GM19238 (cell line): ENCODE data around the gene BCL3.
"Not testable (repeated sequence)": the region's sequence is repeated elsewhere in the genome, so short reads cannot be mapped to it uniquely, and the experiment has no call there.

ENCODE experiments used
- DNase-seq: peaks from one replicate; pipeline ENCODE4 v3.0.0; 2011; ENCODE audit warnings: low spot score; ENCODE audit not compliant: insufficient read length

The BCL3 gene, protein sequence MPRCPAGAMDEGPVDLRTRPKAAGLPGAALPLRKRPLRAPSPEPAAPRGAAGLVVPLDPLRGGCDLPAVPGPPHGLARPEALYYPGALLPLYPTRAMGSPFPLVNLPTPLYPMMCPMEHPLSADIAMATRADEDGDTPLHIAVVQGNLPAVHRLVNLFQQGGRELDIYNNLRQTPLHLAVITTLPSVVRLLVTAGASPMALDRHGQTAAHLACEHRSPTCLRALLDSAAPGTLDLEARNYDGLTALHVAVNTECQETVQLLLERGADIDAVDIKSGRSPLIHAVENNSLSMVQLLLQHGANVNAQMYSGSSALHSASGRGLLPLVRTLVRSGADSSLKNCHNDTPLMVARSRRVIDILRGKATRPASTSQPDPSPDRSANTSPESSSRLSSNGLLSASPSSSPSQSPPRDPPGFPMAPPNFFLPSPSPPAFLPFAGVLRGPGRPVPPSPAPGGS

DNA sequence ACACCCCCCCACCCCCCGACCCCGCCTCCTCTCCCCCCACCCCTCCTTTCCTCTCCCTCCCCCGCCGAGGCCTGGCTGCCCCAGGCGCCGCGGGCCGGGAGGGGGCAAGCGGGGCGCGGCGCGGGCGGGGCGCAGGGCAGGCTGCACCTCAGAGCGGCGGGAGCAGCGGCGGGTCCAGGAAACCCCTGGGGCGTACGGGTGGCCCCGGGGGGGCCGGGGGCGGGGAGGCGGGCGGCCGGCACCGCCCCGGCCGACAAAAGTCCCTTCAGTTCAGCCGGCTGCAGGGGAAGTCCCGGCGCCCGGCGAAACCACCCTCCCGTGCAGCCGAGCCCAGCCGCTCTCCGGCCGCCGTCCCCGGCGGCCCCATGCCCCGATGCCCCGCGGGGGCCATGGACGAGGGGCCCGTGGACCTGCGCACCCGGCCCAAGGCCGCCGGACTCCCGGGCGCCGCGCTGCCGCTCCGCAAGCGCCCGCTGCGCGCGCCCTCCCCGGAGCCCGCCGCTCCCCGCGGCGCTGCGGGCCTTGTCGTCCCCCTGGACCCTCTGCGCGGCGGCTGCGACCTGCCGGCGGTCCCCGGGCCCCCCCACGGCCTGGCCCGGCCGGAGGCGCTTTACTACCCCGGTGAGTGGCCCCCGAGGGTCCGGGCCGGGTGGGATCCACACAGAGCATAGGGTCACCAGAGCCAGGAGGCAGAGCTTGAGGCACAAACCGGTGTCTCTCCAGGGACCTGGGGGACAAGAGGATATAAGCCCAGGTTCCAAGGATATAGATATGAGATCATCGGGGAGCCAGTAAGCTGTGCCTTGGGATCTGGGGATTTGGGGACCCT is at the start of gene BCL3:
Gene BCL3 (plus strand): TSS at position 283 of the 829 bp plus-strand sequence. CDS start 83 bp downstream, at position 366.
- peak; percentile 66 for DNase-seq

DNA sequence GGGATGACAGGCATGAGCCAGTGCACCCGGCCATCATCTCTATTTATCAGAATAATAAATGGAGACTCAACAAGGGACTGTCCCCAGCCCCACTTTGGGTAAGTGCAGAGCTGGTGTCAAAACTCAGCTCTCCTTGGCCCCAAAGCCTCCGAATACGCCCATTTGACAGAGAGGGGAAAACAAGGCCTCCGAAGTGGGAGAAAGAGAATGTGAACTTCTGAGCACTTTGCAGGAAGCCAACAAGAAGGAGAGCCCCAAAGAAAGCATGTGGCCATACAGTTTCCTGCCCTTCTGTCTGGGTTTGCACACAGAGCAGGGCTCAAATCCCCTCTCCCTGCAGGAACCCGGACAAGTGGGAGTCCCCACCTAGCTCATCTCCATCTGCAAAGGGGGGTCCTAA is 48.0 kb upstream of the BCL3 start:
- DNase-seq = no peak

- DNase-seq = no peak
Observed at GRCh38 chr19:44701228-44701627, 47.3 kb upstream of the BCL3 start.

DNA sequence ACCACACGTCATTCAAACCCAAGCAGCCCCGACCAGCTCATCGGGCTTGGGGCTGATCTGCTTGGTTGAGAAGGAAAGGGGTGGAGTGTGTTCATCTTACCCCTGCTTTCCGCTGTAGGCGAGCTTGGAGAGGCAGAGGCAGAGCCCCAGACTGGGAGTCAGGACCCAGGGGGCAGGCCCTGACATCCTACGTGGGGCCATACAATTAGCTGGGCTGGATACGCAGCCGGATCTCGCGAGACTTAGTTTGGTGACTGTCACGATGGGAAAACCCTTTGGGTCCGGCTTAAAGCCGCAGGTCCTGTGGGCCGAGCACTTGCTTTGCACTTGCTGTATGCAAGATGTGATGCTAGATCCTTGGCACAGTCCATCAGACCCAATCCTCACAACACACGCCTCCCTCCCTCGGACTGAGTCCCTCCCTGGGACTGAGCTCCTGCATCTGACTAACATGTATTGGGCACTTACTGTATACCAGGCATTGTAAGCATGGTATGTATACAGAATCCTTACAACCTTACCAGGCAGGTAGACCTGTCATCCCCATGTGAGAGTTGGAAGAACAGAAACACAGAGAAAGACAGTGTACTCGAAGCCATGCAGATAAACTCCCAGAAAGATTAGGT is 45.8 kb upstream of the BCL3 start:
- no peak for DNase-seq

DNA sequence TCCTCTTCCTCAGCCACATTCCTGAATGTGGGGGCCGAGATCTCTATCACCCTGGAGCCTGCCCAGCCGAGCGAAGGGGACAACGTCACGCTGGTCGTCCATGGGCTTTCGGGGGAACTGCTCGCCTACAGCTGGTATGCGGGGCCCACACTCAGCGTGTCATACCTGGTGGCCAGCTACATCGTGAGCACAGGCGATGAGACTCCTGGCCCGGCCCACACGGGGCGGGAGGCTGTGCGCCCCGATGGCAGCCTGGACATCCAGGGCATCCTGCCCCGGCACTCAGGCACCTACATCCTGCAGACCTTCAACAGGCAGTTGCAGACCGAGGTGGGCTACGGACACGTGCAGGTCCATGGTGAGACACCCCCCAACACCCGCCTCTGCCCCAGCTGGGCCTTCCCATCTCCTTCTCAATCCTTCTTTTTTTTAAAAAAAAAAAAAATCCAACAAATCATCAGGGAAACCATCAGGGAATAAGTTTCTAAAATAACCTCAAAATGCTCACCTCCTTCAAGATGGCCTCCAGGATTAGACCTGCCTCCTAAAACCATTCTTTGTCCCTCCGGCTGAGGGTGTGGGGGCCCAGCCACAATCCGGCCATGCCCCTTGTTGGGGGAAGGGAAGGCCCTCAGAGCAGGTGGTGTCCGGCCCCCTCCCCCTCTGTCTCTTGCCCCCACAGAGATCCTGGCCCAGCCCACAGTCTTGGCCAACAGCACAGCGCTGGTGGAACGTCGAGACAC is 45.0 kb upstream of the BCL3 start:
- no peak for DNase-seq

DNA sequence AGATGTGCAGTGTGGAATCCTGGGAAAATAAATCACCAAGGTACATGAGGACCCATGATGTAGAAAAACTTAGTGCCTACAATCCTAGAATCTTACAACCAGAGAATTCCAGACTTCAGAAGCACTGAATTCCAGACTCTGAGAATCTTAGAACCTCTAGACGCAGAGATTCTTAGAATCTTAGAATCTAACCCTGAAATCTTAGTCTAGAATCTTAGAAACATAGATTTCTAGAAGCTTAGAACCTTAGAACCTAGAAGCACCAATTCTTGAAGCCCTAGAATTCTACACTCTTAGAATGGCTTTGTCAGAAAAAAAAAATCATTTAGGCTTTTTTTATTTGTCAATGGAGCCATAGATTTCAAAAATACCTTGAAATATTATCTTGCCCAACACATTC is 43.5 kb upstream of the BCL3 start:
- no peak for DNase-seq

DNA sequence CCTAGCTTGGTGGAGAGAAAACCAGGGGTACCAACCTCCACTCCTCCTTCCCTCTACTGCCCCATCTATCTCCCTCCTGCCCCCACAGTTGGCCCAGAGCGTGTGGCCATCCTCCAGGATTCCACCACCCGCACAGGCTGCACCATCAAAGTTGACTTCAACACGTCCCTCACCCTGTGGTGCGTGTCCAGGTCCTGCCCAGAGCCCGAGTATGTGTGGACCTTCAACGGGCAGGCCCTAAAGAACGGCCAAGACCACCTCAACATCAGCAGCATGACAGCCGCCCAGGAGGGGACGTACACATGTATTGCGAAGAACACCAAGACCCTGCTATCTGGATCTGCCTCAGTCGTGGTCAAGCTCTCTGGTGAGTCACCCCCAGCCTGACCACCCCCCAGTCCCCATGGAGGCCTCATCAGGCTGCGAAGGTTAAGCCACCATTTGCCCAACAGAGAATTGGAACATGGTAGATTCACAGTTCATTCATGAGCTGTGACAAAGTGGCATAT is 43.0 kb upstream of the BCL3 start:
- no peak for DNase-seq

DNA sequence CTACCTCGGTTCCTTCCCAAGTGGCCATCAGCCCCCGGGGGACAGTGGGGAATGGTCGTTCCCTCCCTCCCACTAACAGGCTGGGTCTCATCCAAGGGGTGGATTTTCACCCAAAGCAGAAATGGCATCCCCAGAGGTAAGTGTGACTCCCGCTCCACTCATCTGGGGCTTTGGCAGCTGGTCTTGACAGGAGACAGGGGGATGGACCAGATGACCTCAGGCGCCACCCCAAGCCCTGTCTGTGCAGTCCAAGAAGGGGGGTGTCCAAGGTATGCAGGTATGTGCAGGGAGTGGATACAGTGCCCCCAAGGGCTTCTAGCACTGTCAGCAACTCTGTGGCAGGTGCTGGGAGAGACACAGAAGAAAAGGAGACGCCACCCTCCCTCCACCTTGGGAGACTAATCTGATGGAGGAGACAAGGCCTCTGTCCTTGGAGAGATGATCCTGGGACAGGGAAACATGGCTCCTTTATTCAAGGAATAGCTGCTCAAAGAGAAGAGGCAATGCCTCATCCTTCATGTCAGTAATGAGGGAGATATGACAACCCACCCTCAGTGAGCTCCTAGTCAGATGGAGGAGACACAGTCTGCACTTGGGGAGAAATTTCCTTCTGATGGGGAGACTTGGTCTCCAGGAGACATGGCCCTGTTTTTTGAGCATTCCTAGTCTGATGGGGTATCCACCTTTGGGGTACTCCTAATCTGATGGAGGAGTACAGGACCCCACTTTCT is 41.8 kb upstream of the BCL3 start:
- no peak for DNase-seq

GRCh38 chr19:44707794-44708193 is 40.7 kb upstream of the BCL3 start:
- DNase-seq = no peak

DNA sequence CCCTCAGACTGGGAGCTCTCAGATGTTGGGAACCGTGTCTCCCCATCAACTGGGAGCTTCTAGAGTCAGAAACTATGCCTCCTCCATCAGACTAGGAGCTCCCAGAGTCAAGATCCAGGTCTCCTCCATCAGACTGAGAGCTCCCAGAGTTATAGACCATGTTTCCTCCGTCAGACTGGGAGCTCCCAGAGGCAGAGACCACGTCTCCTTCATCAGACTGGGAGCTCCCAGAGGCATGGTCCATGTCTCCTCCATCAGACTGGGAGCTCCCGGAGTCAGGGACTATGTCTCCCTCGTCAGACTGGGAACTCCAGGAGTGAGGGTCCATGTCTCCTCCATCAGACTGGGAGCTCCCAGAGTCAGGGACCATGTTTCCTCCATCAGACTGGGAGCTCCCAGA is 39.6 kb upstream of the BCL3 start:
- DNase-seq = no peak

- DNase-seq = not testable (repeated sequence)
Observed at GRCh38 chr19:44709434-44710266, 38.9 kb upstream of the BCL3 start.

GRCh38 chr19:44710483-44710882 is 38.0 kb upstream of the BCL3 start:
- no peak for DNase-seq

- DNase-seq = no peak
Observed at GRCh38 chr19:44712864-44713515, 35.5 kb upstream of the BCL3 start.

- no peak for DNase-seq
Observed at GRCh38 chr19:44714597-44715169, 33.8 kb upstream of the BCL3 start.

DNA sequence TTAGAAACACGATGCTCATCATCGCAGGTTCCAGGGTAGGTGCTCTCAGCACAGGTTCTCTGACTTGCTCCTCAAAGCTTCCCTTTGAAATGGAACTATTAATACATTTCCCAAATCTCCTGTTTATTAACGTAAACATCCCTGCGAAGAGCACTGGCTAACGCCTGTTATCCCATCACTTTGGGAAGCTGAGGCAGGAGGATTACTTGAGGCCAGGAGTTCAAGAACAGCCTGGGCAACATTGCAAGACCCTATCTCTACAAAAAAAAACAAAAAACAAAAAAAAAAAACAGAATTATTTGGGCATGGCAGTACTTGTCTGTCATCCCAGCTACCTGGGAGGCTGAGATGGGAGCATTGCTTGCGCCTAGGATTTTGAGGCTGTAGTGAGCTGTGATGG is 30.9 kb upstream of the BCL3 start:
- no peak for DNase-seq

GRCh38 chr19:44718441-44719261 is 29.9 kb upstream of the BCL3 start:
- DNase-seq = no peak

- DNase-seq = no peak
Observed at GRCh38 chr19:44719262-44719701, 29.2 kb upstream of the BCL3 start.

DNA sequence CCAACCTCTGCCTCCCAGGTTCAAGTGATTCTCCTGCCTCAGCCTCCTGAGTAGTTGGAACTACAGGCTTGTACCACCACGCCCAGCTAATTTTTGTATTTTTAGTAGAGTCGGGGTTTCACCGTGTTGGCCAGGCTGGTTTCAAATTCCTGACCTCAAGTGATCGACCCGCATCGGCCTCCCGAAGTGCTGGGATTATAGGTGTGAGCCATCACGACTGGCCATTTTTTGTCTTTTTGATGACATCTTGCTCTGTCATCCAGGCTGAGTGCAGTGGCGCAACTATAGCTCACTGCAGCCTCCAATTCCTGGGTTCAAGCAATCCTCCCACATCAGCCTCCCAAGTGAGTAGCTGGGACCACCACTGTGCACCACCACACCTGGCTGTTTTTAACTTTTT is 28.1 kb upstream of the BCL3 start:
- DNase-seq = not testable (repeated sequence)
